Endodermal cell (in vitro differentiated cells): ENCODE results near the gene MMP3. TPM values are rescaled to one million over a fixed set of nuclear protein-coding genes. Genes with fewer than 3 reads are reported as not detected.

Source experiments
- DNase-seq: peaks from one replicate; pipeline ENCODE4 v3.0.0-alpha.2; 2017
- H3K27ac ChIP-seq: 2 replicates; pipeline ENCODE4 v1.5.1; 2013; ENCODE audit warnings: mild to moderate bottlenecking, low read depth, low read length, moderate library complexity
- H3K27me3 ChIP-seq: 2 replicates; pipeline ENCODE4 v1.6.1; 2013; ENCODE audit warnings: mild to moderate bottlenecking, low read length, moderate library complexity; ENCODE audit not compliant: insufficient read depth, control insufficient read depth, poor library complexity, severe bottlenecking
- H3K36me3 ChIP-seq: 2 replicates; pipeline ENCODE4 v1.7.0; 2013; ENCODE audit warnings: mild to moderate bottlenecking, low read length, moderate library complexity; ENCODE audit not compliant: control insufficient read depth, insufficient read depth
- H3K4me1 ChIP-seq: one replicate; pipeline ENCODE4 v1.7.0; 2013; ENCODE audit warnings: low read length; ENCODE audit not compliant: control insufficient read depth, insufficient read depth
- H3K4me3 ChIP-seq: 2 replicates; pipeline ENCODE4 v1.5.1; 2013; ENCODE audit warnings: mild to moderate bottlenecking, low read length, moderate library complexity
- H3K9ac ChIP-seq: 2 replicates; pipeline ENCODE4 v1.6.1; 2013; ENCODE audit warnings: mild to moderate bottlenecking, low read length, moderate library complexity; ENCODE audit not compliant: poor library complexity, severe bottlenecking; ENCODE audit errors: extremely low read depth
- H3K9me3 ChIP-seq: 2 replicates; pipeline ENCODE4 v1.6.1; 2013; ENCODE audit warnings: mild to moderate bottlenecking, low read length, moderate library complexity; ENCODE audit not compliant: control insufficient read depth
- H3K27ac Mint-ChIP-seq: 2 replicates; pipeline ENCODE4 v1.8.0; 2020; ENCODE audit warnings: mixed read lengths
- H3K27me3 Mint-ChIP-seq: 2 replicates; pipeline ENCODE4 v1.8.0; 2021; ENCODE audit warnings: mild to moderate bottlenecking, mixed read lengths; ENCODE audit not compliant: insufficient read depth
- H3K36me3 Mint-ChIP-seq: 2 replicates; pipeline ENCODE4 v1.8.0; 2020; ENCODE audit warnings: low read depth, mixed read lengths
- H3K4me1 Mint-ChIP-seq: 2 replicates; pipeline ENCODE4 v1.8.0; 2020; ENCODE audit warnings: mixed read lengths
- H3K4me3 Mint-ChIP-seq: 2 replicates; pipeline ENCODE4 v1.8.0; 2020; ENCODE audit warnings: mild to moderate bottlenecking, moderate library complexity, mixed read lengths
- H3K9me3 Mint-ChIP-seq: 2 replicates; pipeline ENCODE4 v1.8.0; 2020; ENCODE audit warnings: mild to moderate bottlenecking, mixed read lengths
- CTCF ChIP-seq: fragments of 200-600 bp; sonication (generic); conservative IDR thresholded peaks from 2 replicates; pipeline ENCODE4 v1.5.0; 2021; ENCODE audit warnings: antibody characterized with exemption, mild to moderate bottlenecking
- WGBS, 2 experiments: methylation state at CpG; one replicate each; pipeline versions ENCODE4 v1.1.5 to v1.1.7; 2013; ENCODE audit warnings: missing lambda C conversion rate in 2 of 2, mixed read lengths in 1 of 2; ENCODE audit not compliant: insufficient coverage in 1 of 2, insufficient read length in 1 of 2; 5-methylcytosine and 5-hydroxymethylcytosine counted together
- total RNA-seq, 2 donors: library from RNA; stranded (reverse); fragmentation: NEBNext Ultra II Directional in 1 of 2; extraction: Animal tissue kit (Norgen Biotek cat#: 25700) in 1 of 2; gene quantifications; 2 replicates in 1 of 2; 3 replicates in 1 of 2; pipeline ENCODE4 v1.2.1, GENCODE V29; 2021

MMP3 gene
- total RNA-seq, 2 donors from 2014 or later: not detected

GRCh38 chr11:102830001-102830727 is 13.2 kb downstream of the MMP3 start:
- no peak overlapping the region for H3K4me3 ChIP-seq
- peaks cover 4% of the 10 kb centered on the region for H3K9me3 ChIP-seq
- no peak overlapping the region for H3K27ac ChIP-seq
- no peak for TF ChIP-seq CTCF
- no peak overlapping the region for H3K27ac Mint-ChIP-seq
- DNase-seq: no peak
- peaks cover 9% of the 10 kb centered on the region for H3K27me3 Mint-ChIP-seq
- H3K4me1 Mint-ChIP-seq: peaks cover 5% of the 10 kb centered on the region
- H3K36me3 Mint-ChIP-seq: no peaks in the 10 kb centered on the region
- H3K4me3 Mint-ChIP-seq: no peak overlapping the region
- H3K36me3 ChIP-seq: no peaks in the 10 kb centered on the region
- no peaks in the 10 kb centered on the region for H3K4me1 ChIP-seq
- no peak overlapping the region for H3K9ac ChIP-seq
- H3K9me3 Mint-ChIP-seq: peaks cover 21% of the 10 kb centered on the region
- no peaks in the 10 kb centered on the region for H3K27me3 ChIP-seq
- 91 to 92% methylated on average over 4 to 5 of the region's 5 CpGs for WGBS, 2 experiments

- no peaks in the 10 kb centered on the region for H3K36me3 ChIP-seq
- no peaks in the 10 kb centered on the region for H3K27me3 ChIP-seq
- no peaks in the 10 kb centered on the region for H3K4me1 ChIP-seq
- Mint-ChIP-seq H3K9me3 (peaks cover 23% of the 10 kb centered on the region), H3K27ac (no peak overlapping the region), H3K4me3 (no peak overlapping the region), H3K36me3 (no peaks in the 10 kb centered on the region), H3K4me1 (peaks cover 5% of the 10 kb centered on the region), H3K27me3 (peaks cover 9% of the 10 kb centered on the region)
- H3K9me3 ChIP-seq: peaks cover 4% of the 10 kb centered on the region
- 80 to 88% methylated on average over 6 of the region's 6 CpGs for WGBS, 2 experiments
- no peak overlapping the region for H3K4me3 ChIP-seq
- H3K9ac ChIP-seq: no peak overlapping the region
- DNase-seq: no peak
- H3K27ac ChIP-seq: no peak overlapping the region
- no peak for TF ChIP-seq CTCF
These were observed 14.0 kb downstream of the MMP3 start for GRCh38 chr11:102829316-102830000.

- Histone ChIP-seq H3K27me3 (no peaks in the 10 kb centered on the region), H3K27ac (no peak overlapping the region), H3K4me3 (no peak overlapping the region), H3K4me1 (no peaks in the 10 kb centered on the region), H3K36me3 (no peaks in the 10 kb centered on the region), H3K9me3 (peaks cover 13% of the 10 kb centered on the region), H3K9ac (no peak overlapping the region)
- Mint-ChIP-seq H3K4me3 (no peak overlapping the region), H3K36me3 (no peaks in the 10 kb centered on the region), H3K4me1 (no peaks in the 10 kb centered on the region), H3K27ac (no peak overlapping the region), H3K27me3 (no peaks in the 10 kb centered on the region), H3K9me3 (peaks cover 23% of the 10 kb centered on the region)
- no CpG with 5 or more reads among the region's 1 CpG for WGBS, 2 experiments
- no peak for DNase-seq
- TF ChIP-seq CTCF: no peak
These were observed 18.9 kb downstream of the MMP3 start for GRCh38 chr11:102824556-102824955.
